ENCODE data around the gene AGPAT1. TPM values are rescaled to one million over a fixed set of nuclear protein-coding genes. Genes with fewer than 3 reads are reported as not detected.

The AGPAT1 gene
- total RNA-seq, 1 experiment from 2014 or later, result 84.5 TPM

- no peak for TF ChIP-seq IRF1 (CRISPR knock-in tag; IDR thresholded peaks at IDR 0.05)
- no peak for TF ChIP-seq E2F1 (CRISPR knock-in tag; IDR thresholded peaks at IDR 0.05)
- TF ChIP-seq ZNF532 (CRISPR knock-in tag; IDR thresholded peaks at IDR 0.05; ENCODE audit: borderline replicate concordance), result no peak
- 0 out of 2 replicates have a peak, but pooled peaks have one; percentile 66 for TF ChIP-seq ETV6 (CRISPR knock-in tag; IDR thresholded peaks at IDR 0.05)
- TF ChIP-seq SMAD4 (CRISPR knock-in tag; IDR thresholded peaks at IDR 0.05), result no peak
- peak; percentile 34; the same call in 1 of the 2 replicates for TF ChIP-seq KAT7 (CRISPR knock-in tag; IDR thresholded peaks at IDR 0.05; ENCODE audit: borderline replicate concordance)
Measured at GRCh38 chr6:32166411-32167061, 9.3 kb downstream of the AGPAT1 start (continued).

GRCh38 chr6:32164295-32164694 lies 11.6 kb downstream of the AGPAT1 start, which contains the start of gene EGFL8:
Gene EGFL8, plus strand, starts transcription at chr6:32164595. Its CDS starts 1,571 bp downstream, at chr6:32166166.
- Mint-ChIP-seq H3K27ac (peak within 1 kb of the TSS; percentile 12; the same call in 1 of the 2 replicates), H3K9me3 (no peaks in the 10 kb centered on the region), H3K4me1 (peaks cover 11% of the 10 kb centered on the region), H3K36me3 (peaks cover 23% of the 10 kb centered on the region), H3K27me3 (ENCODE audit: low read depth) (no peaks in the 10 kb centered on the region), H3K4me3 (no peak within 1 kb of the TSS)
- no peak for TF ChIP-seq CREB1 (CRISPR knock-in tag; IDR thresholded peaks at IDR 0.05)
- ChIA-PET POLR2A (no interaction called here), CTCF (interaction anchor here (0.6 to 5.1 kb wide), 8 partner anchors 10 to 1058 kb away, joined by 3 to 47 read pairs (median 5); partner anchors contain the start of genes ATF6B and FKBPL)
- ATAC-seq (no peak), DNase-seq (ENCODE audit: low spot score) (no peak)

GRCh38 chr6:32163559-32164258 lies 12.2 kb downstream of the AGPAT1 start:
- Mint-ChIP-seq H3K9me3 (no peaks in the 10 kb centered on the region), H3K27ac (no peak overlapping the region; the same call in 1 of the 2 replicates), H3K36me3 (peaks cover 21% of the 10 kb centered on the region), H3K4me1 (peaks cover 11% of the 10 kb centered on the region), H3K27me3 (ENCODE audit: low read depth) (no peaks in the 10 kb centered on the region), H3K4me3 (no peak overlapping the region)
- ChIA-PET CTCF (interaction anchor here (0.6 to 5.1 kb wide), 6 partner anchors 9 to 1057 kb away, joined by 3 to 47 read pairs (median 8); partner anchors contain the start of genes ATF6B and FKBPL), POLR2A (no interaction called here)
- ATAC-seq (no peak), DNase-seq (ENCODE audit: low spot score) (no peak)
- TF ChIP-seq HMGA2 (CRISPR knock-in tag; IDR thresholded peaks at IDR 0.05) (no peak), KAT7 (CRISPR knock-in tag; IDR thresholded peaks at IDR 0.05; ENCODE audit: borderline replicate concordance) (no peak), ATF3 (CRISPR knock-in tag; conservative IDR thresholded peaks at IDR 0.05) (no peak), GRHL2 (CRISPR knock-in tag; IDR thresholded peaks at IDR 0.05; ENCODE audit: insufficient replicate concordance, severe bottlenecking) (no peak), ERG (CRISPR knock-in tag; IDR thresholded peaks at IDR 0.05) (no peak), CREB1 (CRISPR knock-in tag; IDR thresholded peaks at IDR 0.05) (no peak), ZNF671 (CRISPR knock-in tag; IDR thresholded peaks at IDR 0.05) (no peak), ZNF532 (CRISPR knock-in tag; IDR thresholded peaks at IDR 0.05; ENCODE audit: borderline replicate concordance) (no peak), GABPB1 (CRISPR knock-in tag; IDR thresholded peaks at IDR 0.05) (no peak), SMAD4 (CRISPR knock-in tag; IDR thresholded peaks at IDR 0.05) (no peak)

Data from WTC11 (cell line).